GM19372 (cell line): ENCODE measurements around the gene SHISA9.

ENCODE experiments used
- ATAC-seq: cut with Tn5 transposase; IDR thresholded peaks from one replicate; pipeline ENCODE4 v1.9.1; 2021; ENCODE audit warnings: mild to moderate bottlenecking, low read depth, moderate library complexity; ENCODE audit not compliant: unreplicated experiment

Gene SHISA9

DNA sequence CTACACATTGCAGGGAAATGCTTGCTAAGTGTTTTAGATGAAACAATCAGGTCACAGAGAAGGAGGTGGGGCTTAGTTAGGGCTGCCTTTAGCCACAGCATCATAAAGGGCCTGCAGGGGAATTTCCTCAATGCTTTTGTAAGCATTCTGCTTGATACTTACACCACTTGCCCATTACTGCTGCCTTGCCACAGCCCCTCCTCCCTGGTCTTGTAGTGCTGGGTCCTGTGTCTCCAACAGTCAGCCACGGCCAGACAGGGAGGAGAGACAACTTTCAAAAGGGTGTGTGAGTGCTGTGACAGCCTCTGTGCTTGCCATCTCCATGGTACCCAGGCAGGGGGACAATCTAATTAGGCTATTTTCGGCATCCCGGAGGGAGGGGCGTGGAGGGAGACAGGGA lies 111.2 kb downstream of the SHISA9 start:
- no peak for ATAC-seq

DNA sequence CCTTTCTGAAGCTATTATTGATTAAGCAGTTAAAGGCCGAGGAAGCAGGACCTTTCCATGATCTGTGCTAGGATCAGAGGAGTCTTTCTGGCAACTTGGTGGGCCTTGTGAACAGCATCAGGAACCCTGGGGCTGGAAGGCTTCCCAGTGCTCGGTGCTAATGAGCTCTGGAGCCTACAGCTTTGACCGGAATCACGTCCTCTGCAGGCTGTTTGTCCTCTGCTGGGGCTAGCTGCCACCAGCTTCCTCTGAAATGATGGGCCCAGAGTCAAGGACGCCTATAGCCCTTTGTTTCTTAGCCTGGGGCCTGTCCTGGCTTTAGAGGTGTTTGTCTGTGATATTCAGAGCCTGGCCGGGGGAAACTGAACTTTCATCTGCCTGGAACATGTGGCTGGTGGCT lies 111.6 kb downstream of the SHISA9 start:
- no peak for ATAC-seq

DNA sequence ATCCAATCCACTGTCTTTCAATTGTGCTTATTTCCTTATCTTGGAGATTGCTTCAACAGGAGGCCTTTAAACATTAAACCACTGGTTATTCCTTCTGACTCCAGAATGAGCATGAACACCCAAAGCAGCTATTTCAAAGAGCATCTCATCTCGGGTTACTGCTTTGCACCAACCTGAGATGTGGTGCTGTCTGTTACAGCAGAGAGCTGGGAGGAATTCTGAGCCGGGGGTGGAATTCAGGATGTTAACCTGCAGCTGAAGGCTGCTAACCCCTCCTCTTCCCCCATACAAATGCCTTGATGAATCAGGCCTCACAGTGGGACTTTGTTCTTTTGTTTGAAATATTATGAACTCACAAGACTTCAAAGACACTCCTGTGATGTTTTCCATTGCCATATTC lies 113.1 kb downstream of the SHISA9 start:
- ATAC-seq: no peak

DNA sequence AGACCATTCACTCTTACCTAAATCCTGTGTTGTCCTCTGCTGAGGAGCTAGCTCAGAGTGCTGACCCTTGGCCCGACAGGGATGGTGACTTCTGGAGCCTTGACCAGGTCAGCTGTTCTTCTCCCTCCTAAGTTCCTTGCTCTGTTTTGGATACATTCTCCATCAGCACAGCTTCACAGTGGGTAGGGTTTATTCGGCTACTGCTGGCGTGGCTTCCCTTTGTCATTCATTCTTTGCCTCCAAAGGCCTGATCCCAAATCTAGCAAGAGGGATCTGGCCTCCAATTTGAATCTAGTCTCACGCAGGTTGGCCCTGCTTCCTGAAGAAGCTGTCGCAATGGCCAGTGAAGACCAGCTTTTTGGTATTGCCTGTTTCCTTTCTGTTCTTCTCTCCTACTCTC lies 116.6 kb downstream of the SHISA9 start:
- ATAC-seq: no peak

DNA sequence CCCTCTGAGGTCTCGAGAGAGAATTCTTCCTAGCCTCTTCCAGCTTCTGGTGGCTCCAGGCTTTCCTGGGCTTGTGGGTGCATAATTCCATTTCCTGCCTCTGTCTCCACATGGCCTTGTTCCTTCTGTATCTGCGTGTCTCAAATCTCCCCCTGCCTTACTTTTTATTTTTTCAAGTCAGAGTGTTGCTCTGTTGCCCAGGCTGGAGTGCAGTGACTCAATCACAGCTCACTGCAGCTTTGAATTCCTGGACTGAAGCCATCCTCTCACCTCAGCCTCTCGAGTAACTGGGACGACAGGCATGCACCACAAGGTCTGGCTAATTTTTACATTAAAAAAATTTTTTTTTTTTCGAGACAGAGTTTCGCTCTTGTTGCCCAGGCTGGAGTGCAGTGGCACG lies 120.6 kb downstream of the SHISA9 start:
- ATAC-seq: no peak

DNA sequence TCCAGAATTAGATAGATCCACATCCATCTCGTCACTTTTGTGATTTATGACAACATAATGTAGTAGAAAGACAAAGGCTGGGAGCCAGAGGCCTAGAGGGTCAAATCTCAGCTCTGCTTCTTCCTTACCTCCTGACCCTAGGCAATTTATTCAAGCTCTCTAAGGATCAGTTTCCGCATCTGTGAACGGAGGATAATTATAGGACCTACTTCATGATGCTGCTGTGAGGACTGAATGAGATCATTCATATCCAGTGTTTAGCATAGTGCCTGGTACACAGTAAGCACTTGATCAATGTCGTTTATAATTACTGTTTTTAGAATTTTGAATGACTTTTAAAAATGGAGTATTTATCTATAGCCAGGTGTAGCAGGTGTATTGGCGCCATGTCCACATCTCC lies 128.4 kb downstream of the SHISA9 start:
- no peak for ATAC-seq

DNA sequence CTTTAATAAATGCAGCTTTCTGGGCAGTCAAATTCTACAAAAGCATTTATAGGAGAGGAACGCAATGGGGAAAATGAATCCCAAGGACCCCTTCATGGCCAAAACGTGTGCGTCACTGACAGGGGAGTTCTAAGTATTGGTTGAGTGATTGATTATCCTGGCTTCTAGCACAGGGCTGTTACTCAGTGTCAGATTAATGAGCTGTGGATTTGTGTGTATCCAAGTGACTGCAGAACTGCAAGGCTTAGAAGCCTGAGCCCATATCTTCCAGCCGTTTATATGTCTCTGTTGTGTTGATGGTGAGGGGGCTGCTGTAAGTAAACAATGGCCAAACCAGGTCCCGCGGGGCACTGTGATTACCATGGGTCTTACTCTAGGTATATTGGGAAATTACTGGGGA lies 129.4 kb downstream of the SHISA9 start:
- no peak for ATAC-seq

DNA sequence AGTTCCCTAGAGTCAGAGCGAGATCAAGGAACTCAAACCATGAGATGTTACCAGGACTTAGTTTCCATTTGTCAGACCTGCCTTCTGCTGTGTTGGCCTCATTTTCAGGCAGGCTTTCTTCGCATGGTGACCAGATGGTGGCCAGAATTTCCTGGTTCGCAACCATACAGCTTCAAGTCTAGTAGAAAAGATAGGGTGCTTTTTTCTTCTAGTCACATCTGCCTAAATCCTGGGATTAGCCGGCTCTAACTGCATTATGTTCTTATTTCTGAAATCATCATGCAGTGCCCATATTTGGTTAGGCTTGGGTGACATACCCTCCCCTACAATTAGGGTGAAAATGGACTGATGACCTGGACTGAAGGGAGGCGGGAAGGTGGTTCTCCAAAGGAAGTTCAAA lies 131.5 kb downstream of the SHISA9 start:
- ATAC-seq: no peak

DNA sequence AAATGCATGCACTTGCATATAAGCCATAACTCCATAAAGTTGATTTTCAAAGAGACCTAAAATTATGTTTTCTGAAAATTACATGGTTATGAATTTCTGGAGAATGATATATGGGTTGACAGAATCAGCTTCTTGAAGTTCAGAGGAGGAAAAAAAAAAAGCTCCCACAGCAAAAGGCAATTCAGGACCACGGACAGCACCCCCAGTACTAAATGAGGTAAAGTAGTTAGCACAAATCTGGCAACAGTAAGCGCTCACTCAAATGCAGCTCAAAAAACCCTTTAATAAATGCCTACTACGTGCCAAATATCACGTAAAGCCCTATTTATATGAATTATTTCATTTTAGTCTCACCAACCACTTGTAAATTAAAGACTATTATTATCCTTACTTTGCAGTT lies 135.2 kb downstream of the SHISA9 start:
- ATAC-seq: no peak

DNA sequence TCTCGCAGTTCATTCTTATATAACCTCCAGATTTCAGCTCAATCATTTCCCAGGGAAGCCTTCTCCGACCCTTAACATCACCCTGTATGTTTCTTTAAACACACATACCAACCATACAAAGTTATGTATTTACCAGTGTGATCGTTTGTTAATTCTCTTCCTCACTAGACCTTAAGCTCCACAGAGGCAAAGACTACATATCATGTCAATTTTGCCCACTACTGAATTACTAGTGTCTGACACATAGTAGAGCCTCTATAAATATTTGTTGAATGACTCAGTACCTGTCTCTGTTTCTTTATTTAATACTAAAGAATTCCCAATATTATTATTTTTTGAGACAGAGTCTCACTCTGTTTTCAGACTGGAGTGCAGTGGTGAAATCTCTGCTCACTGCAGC lies 137.2 kb downstream of the SHISA9 start:
- no peak for ATAC-seq

DNA sequence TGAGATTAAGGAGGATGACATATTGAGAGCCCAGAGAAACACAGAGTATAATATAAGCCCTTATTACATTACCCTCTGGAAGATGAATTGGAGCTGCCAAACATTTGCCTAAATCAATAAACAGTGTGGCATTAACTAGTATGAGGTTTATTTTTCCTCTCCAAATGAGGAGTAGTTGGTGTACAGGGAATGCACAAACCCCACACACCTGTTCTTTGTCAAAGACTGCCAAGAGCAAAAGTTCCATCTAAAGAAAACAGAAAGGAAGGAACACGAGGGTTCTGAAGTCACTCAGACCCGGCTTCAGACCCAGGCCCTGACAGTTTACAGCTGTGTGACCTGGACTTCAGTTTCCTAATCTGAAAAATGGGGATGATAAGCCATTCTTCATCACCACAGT lies 138.1 kb downstream of the SHISA9 start:
- no peak for ATAC-seq

DNA sequence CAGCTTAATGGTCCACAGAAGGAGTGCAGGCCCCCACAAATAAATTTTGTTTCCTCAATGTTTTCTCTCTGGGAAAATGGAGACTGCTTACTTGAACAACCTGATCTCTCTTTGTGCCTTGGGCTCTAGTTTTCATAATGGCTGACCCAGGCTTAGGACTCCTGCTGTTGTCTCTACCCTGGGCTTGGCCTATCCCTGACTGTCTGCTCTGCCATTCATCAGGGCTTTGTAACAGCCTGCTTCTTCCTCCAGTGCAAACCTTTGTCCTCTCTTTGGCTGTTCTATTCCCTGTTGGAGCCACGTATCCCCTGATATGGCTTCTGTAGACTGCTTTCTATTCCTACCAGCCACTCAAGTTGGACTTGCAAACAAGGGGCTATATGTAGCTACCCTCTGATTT lies 139.8 kb downstream of the SHISA9 start:
- ATAC-seq: no peak

DNA sequence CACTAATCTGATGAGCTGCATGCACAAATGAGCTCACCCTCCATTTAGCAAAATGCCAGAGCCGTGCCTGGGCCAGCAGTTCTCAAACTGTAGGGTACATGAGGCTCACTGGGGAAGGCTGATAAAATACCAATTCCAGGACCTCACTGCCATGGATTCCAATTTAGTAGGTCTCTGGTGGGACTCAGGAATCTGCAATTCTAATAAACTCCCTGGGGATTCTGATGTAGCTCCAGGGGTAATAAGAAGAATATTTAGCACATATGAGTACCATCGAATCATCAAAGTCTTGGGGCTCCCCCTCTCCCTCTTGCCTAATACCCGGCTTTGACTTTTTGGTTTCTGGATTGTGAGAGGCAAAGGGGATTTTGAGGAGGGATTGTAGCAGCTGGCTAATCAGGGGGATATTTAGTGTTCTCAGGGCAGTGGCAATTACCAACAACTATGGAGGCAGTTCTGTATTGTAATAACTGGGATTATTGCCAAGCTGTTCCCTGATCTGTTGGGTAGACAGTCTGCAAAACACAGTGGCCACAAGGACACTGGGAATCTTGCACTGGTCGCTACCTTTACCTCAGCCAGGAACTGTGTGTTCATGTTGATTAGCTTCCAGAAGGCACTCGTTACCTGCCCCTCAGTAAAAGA lies 140.4 kb downstream of the SHISA9 start:
- ATAC-seq: no peak

DNA sequence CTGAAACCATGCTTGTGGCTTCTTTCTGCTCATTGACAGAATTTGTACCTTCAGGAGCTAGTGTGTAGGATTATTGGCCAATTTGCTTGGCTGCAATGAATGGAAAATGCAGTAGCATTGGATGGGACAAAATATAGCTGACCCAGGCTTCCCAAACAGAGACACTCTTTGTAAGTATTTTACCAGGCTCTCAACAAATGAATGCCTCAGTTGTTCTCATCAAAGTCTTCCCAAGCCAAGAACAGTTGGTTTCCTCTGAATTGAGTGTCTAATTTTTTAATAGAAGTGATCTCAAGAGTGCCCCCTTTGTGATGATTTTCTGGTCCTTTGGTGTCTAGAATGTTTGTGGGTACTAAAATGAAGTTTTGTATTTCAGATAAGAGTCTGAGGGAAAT lies 140.9 kb downstream of the SHISA9 start:
- ATAC-seq: no peak

DNA sequence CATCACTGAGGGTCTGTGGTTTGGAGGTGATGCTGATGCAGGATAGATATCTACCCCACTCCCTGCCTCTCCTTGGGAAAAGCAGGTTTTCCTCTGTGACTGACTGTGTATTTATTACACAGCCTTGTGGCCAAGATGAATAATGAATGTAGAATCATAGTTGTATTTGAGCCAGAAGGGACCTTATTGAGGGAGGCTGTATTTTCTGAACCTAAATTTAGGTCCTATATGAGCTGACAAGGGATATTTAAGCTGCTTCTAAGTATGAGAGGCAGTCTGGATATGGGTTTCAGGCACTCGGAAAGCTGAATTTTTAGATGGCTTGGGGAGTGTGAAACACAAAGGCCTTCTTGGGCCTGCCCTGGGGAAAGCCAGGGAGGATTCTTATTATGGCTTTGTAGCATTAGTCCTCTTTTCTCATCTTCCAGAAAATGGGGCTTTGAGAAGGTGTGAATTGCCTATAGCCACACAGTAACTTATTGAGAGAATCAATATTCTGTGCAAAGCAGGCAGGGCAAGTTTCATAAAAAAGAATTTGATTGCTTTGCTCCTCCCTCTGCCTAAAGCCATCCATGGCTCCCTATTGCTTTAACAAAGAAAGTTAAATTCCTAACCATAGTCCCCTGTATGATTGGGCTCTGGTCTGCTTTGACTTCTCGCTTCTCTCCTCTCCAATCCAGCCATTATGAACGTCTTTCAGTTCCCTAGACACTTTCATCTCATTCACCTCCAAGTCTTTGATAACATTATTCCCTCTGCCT lies 144.8 kb downstream of the SHISA9 start:
- ATAC-seq: no peak

DNA sequence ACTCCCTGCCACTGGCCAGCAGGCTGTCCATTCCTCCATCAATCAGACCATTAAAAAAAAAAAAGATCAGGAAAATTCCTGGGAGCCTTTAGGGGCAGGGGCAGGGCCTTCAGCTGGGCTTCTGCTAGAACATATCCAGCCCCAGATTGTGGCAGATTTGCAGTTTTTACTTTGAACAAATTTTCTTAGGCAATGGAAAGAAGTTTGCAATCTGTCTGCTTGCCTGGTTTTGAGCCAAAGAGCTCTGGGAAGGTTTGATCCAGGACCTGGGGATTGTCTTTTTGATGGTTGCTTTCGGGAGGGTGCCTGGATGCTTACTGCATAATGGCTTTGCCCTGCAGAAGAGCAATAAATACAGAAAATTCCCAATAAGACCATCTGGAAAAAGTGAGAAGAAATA lies 145.9 kb downstream of the SHISA9 start:
- ATAC-seq: no peak

DNA sequence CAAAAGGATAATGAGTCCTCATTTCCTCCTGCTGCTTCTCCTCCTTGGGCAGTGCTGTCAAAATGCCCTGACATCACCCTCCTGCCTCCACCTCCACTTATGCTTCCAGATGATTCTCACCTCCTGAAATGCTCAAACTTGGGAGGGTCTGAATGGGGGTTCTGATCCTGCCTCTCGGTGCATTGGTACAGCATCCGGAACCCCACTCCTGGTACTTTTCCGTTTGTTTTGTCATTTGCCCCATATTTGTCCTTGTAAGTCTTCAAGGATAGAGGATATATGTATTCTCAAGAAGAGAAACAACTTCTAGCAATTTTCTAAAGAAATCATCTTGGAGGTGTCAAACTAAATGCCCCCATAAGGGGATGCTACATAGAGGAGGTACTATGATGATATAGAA lies 148.3 kb downstream of the SHISA9 start:
- no peak for ATAC-seq

DNA sequence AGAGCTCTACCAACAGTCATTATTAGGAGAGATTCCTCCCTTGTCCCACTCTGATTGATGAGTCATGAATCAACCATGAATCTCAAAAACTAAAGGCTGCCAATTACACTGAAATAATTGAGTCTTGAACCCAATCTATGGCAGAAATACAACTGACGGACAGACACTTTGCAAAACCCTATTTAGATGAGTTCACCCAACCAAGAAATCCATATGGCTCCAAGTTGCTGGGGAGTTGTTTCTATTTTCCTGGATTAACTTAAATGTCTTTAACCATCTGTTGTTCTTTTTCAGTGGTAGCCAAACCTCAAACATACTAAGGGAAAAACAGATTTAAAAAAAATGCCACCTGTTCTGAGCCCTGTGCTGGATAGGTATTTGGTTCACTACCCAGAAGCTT lies 151.0 kb downstream of the SHISA9 start:
- ATAC-seq: no peak

DNA sequence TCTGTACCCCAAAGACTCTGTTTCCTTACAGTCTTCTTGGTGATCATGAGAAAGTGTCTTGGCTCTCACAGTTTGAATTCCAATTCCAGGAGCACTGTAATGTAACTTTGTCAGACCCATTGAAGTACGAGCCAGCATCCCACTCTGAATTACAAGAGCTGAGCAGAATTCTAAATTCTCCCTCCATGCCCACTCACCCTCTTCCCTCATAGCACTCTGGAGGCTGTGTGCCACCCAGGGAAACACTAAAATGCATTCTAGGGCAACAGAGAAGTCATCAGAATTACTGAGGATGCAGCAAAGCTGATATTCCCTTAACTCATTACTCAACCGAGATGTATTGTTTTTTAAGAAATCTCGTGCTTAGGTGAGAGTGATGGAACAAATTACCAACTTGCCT lies 154.1 kb downstream of the SHISA9 start:
- no peak for ATAC-seq

DNA sequence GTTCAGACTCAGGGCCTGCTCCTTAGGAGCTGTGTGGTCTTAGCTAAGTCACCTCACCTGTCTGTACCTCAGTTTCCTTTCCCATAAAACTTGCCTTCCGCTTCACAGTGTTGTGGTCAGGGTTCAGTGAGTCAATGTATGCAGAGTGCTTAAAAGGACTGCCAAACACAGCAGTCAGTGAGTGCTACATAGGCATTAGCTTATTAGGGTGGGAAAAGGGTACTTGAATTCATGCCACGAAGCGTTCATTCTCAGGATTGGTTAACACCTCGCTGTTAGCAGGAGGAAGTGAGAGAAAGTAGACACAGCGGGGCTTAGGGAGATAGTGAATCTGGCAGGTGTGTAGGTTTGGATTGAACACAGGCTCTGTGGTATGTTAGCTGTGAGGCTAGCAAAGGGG lies 155.2 kb downstream of the SHISA9 start:
- ATAC-seq: no peak

DNA sequence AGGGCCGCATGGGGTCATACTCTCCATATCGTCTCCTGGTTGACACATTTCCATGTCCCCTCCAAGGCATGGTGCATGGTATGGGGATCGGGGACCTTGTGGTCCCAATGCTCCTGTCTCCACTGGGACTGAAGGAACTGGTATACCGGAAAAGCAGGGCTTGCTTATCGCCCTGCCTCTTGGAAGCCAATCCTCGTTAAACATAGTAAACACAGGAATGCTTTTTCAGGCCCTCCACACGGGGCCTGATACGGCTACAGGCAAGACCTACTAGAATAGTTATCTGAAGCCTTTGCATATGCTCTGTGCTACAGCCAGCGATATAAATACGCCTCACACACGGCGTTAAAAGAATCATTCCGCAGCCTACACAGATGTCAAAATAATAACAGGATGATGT lies 159.5 kb downstream of the SHISA9 start:
- no peak for ATAC-seq

DNA sequence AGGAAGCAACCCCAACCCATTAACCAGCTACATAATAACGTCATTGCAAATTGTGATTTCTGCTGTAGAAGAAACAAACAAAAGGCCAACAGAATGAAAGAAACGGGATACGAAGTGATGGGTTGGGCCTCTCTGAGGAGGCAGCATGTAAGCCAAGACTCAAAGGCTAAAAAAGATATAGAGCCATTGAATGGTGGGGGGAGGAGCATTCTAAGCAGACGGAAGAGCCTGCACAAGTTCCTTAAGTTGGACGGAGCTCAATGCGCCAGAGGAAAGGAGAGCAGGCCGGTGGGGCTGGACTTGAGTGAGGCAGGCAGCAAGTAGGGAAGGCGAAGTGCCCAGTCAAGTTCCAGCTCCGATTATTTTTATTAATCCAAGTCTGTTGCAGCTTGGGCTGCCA lies 160.3 kb downstream of the SHISA9 start:
- no peak for ATAC-seq

DNA sequence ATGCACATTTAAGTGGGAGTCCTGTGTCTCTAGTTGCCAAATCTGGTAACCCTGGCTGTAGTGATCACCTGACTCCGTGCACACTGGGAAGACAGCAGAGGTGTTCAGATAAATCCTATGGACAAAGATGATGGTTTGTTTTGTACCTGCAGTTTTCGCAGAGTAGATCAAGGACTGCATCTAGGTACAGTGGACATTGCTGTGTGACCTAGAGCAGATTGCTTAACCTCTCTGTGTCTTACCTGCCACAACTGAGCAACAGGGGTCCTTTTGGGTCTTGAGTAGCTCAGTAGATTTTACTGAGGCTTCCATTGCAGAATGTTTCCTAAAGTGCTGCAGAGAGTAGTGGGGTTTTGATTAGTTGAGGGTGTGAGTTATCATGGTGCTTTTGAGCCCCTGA lies 160.8 kb downstream of the SHISA9 start:
- ATAC-seq: no peak
